NOMO-1 treated with dmso at 0.1 percent for 144 hours (cell line): ENCODE measurements around the gene VPS37C.

Source experiments
- DNase-seq: peaks from one replicate; lab custom pipeline; 2025; ENCODE audit not compliant: unreplicated experiment; lab: John Stamatoyannopoulos, UW

VPS37C gene

DNA sequence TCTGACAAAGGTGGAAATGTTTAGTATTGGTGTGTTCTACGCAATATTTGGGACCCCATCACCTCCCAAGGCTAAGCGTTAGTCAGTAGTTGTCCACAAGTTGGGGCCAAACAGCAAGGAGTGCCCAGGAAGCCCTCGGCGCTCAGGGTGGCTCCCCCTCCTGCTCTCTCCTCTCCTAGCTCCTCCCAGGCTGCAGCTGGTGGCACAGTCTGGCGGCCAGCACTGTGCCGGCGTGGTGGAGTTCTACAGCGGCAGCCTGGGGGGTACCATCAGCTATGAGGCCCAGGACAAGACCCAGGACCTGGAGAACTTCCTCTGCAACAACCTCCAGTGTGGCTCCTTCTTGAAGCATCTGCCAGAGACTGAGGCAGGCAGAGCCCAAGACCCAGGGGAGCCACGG is 42.2 kb downstream of the VPS37C start:
- DNase-seq: no peak

DNA sequence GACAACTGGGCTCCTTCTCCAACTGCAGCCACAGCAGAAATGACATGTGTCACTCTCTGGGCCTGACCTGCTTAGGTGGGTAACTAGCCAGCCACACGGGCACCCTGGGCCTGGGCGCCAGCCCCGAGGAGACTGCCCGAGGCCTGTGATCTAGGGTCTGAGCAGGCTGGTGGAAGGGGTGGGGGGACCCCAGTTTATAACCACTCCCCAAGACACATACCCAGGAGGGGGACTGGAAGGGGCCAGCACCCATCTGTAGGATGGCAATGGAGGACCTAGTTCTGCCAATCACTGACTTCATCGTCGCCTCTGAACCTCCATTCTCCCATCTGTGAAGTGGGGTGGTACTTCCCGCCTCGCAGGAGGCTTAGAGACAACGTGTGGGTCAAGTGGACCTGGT is 42.8 kb downstream of the VPS37C start:
- no peak for DNase-seq

DNA sequence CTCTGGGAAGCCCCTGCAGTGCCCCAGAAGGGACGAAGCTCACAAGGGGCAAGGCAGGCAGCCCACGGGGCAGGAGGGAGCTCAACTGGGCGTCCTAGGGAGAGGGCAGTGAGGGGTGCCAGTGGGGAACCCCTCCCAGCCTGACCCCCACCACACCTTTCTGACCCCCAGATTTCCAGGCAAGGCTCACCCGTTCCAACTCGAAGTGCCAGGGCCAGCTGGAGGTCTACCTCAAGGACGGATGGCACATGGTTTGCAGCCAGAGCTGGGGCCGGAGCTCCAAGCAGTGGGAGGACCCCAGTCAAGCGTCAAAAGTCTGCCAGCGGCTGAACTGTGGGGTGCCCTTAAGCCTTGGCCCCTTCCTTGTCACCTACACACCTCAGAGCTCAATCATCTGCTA is 43.2 kb downstream of the VPS37C start:
- DNase-seq: no peak

DNA sequence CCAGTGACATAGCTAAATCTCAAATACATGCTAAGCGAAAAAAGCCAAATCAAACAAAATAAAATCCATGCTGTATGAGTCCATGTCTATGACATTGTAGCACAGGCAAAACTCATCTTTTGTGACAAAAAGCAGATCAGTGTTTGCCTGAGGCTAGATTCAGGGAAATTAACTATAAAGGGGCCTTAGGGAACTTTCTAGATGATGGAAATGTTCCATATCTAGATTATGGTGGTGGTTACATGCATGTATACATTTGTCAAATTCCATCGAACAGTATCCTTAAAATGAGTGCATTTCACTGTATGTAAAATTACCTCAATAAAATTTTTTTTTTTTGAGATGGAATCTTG is 44.1 kb downstream of the VPS37C start:
- DNase-seq: no peak

DNA sequence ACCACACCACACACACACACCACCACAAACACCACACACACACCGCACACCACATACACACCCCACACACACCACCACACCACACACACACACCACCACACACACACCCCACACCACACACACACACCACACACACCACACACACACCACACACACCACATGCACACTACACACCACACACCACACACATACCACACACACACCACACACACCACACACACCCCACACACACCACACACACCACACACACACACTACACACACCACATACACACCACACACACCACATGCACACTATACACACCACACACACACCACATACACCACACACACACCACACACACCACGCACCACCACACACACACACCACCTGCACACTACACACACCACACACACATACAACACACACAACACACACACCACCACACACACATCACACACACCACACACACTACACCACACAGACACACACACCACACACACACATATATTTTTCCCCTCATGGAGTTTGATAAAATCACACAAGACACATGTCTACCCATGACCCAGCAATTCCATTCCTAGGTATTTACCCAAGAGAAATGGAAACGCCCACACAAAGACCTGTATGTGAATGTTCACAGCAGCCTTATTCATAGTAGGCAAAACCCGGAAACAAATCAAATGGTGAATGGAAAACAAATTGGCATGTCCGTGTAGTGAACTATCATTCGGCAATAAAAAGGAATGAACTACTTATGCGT is 44.6 kb downstream of the VPS37C start:
- no peak for DNase-seq

DNA sequence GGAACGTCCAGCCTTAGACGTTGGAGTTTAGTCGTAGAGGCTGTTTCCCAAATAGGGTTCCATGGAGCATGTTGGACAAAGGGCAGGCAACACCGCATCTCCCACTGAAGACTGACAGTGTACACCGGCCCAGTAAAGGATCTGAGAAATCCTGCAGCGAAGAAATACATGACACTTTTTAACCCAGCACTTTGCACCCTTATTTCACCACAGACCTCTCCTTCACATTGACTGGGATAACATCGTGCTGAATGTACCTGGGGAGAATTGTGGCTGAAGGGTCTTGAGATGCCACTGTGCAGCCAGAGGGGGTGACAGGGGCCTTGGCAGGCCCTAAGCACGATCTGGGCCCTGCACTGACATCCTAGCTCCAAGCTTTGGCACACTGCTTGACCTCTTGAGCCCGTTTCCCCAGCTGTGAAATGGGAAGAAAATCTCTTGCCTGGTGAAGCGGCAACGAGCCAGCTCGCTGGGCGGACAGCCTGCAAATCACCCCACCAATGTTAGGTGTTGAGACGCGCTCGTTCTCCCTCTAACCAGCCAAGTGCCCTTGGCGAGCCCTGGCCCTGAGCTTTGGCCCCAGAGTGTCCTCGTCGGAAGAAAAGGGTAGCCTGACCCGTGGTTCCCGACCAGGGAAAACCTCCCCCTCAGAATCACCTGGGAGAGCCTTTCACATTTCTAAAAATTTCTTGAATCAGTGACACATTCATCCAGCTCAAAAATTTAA is 45.6 kb downstream of the VPS37C start:
- no peak for DNase-seq

DNA sequence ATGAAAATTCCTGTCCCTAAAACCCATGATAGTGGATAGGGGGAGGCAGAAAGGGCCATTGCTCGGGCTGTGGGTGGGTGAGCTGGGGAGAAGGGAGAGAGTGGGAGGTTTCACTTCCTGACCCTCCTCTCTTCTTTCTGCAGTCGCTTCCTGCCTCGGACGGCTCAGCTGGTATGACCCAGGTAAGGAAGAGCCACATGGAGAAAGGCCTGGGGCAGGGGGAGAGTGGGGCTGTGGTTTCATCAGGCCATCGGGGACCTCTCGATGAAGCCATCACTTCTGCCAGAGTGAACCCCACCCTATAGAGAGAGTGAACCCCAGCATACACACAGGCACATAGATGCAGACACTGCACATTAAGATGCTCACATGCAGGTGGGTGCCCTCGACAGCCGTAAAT is 46.3 kb downstream of the VPS37C start:
- DNase-seq: no peak

DNA sequence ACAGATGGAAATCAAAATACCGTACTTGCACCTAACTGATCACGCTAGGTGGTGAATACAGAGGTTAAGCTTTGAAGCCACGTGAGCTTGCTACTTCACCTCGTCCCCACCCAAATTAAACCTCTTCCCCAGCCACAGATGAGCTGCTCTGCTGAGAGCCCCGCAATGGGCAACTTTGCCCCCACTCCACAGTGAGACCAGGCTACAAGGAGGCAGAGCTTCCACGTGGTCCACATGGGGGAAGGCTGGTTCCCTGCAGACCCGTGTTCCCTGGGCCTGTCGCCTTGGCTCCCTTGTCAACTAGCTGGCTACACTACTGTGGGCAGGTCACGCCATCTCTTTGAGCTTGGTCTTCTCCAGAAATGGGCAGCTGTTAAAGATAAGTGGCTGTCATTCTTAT is 48.0 kb downstream of the VPS37C start:
- DNase-seq: no peak

DNA sequence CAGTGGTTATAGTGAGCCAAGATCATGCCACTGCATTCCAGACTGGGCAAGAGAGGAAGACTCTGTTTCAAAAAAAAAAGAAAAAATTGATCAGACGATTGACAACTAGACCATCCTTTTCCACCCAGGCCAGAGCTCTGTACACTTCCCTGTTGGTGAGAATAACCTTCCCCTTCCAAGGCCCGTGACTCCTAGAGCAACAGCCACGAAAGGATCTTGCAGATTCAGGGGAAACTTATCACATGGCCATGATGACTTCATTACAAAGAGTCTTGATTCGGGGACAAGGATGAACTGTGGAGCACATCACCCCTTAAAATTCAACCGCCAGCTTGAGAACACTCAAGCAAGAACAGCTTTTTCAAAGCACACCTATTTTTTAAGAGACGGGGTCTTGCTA is 48.7 kb downstream of the VPS37C start:
- DNase-seq: no peak

DNA sequence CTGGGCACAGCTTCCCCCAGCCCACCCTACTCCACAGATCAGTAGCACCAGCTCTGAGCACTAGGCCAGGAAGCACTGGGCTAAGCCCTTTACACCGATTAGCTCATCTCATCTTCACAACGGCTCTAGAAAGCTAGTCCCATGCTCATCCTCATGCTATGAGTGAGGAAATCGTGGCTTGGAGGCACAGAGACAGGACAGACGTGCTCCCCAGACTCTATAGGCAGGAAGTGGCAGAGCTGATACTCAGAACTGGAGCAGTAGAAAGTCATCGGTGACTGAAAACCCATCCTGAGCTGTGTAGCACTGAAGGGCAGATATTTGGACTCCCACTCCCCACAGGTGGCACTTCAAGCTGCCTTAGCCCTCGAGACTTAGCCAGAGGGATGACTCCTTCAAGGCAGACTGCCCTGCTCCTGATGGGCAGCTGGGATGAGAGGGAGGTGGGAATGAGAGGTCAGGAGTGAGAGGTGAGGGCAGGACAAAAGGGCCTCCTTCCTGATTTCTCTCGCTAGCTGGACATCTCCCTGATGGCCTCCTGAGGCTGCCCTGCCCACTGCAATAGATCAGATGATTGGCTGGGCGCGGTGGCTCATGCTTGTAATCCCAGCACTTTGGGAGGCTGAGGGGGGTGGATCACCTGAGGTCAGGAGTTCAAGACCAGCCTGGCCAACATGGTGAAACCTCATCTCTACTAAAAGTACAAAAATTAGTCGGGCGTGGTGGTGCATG is 49.3 kb downstream of the VPS37C start:
- DNase-seq: no peak

DNA sequence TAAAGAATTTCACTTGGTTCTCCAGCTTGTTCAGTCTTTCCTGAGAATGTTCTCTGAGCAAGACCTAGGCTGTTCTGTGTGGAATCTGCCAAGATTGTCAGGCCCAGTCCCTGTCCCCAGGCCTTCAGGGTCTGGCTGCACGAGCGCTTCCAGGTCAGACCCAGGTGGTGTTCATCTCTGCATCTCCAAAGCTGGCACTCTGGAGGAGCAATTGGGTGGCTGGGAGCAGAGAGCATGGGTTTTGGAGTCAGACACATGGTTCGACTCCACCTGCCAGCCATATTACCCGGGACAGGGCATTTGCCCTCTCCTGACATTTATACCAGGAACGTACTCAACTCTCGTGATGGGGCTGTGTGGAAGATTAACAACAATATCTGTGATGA is 50.2 kb downstream of the VPS37C start:
- DNase-seq: no peak

DNA sequence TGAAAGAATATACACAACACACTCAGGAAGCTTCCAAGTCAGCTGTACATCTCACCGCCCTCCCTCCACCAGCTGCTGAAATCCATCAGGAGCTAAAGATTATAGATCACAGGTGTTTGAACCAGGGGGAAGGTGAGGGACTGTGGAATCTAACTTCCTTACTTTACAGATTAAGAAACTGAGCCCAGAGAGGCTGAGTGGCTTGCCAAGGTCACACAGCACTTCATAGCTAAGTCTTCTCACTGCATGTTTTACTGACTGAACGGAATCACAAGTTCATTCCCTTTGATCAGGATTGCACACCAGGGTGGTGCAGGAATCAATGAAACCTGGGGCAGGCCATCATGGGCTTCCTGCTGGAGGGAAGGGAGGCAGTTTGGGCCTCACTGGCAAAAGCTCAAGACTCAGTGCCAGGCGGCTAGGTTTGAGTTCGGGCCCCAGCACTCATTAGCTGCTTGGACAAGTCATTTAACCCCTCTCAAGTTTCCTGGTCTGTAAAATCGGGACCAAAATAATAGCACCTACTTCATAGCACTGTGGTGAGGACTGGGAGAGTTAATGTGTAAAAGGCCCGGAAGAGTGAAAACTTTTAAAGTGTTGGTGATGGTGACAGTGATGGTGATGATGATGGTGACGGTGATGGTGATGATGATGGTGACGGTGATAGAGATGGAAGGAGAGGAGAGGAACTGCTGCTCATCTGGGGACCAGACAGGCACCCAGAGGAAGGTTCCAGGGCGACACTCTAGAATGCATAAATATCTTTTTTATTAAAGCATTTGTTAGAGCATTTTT is 50.8 kb downstream of the VPS37C start:
- no peak for DNase-seq

DNA sequence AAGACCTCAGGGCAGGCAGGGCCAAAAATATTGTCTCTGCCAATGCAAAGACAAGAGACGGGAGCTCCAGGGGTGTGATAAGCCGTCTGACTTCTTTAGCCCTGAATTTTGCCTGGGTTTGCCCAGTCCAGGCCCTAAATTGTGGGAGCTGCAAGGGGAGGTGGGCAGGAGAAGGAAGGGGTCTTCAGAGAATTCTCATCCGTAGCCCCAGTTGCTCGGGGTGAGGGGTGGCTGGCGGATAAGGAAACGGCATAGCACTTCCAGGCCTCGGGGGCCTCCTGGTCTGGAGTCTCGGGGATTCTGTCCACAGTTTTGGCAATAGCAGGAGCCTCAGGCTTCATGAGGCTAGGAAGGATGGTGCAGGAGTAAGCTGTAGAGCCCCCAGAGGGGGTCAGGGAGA is 51.6 kb downstream of the VPS37C start:
- no peak for DNase-seq

DNA sequence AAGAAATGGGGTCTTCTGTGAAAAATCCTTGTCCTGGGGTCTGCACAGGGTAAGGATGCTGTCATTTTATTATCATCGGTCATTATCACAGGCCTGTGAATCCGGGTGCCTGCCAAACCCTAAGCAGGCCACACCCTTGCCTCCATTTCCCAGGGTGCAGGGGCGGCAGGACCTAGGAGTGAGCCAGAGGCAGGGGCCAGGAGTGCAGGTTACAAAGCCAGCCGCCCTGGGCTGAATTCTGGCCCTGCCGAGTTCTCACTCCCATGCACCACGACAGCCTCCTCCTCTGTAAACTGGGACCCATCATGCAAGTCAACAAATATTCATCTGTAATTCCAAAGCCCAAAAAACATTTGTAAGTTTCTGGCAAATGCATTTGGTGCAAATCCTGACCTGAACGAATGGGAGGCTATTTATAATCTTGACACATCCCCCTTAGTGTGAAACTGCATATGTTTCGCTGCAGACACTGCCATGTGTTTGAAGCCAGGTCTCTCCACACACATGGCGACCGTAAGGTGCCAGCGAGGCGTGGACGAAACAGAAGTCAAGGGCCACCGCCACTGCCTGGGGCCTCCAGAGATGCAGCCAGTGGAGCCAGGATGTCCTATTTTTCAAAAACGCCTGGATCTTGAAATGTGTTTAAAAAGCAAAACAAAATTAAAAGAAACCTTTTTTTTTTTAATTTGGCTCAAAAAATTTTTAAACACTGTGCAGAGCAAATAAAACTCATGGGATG is 52.2 kb downstream of the VPS37C start:
- no peak for DNase-seq

DNA sequence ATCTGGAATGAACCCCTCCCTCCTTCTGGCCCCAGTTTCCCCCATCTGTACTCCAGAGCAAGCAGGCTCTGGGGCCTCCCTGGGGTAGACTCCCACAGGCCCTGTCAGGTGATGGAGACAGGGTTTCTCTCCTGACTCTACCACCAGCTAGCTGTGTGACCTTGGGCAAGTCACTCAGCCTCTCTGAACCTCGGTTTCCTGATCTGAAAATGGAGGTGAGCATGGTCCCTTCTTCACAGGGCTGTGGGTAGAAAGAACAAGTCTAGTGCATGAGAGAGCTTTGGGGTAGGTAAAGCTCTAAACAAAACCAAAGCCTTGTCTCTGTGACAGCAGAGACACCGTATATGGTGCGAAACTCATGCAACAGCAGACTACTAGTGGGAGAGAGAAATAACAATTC is 53.3 kb downstream of the VPS37C start:
- DNase-seq: no peak

DNA sequence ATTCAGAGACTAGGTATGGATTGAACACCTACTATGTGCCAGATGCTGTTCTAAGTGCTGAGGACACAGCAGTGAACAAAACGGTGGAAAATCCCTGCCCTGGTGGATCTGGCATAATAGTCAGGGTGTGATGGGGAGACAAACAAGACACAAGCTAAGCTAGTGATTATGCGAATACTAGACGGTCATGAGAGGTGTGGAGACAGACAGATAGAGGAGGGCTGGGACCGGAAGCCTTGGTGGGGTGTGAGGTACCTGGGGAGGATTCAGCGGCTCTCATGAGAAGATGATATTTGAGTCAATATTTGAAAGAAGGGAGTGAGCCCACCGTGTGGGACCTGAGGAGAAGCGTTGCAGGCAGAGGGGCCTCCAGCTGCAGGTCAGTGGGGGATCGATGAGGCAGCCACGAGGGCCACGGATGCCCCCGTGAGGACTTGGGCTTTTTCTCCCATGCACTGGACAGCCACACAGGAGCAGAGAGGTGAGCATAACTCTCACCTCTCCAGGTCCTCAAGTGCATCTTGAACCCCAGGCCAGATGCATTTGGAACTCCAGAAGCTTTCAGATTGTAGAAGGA is 54.2 kb downstream of the VPS37C start:
- DNase-seq: no peak

DNA sequence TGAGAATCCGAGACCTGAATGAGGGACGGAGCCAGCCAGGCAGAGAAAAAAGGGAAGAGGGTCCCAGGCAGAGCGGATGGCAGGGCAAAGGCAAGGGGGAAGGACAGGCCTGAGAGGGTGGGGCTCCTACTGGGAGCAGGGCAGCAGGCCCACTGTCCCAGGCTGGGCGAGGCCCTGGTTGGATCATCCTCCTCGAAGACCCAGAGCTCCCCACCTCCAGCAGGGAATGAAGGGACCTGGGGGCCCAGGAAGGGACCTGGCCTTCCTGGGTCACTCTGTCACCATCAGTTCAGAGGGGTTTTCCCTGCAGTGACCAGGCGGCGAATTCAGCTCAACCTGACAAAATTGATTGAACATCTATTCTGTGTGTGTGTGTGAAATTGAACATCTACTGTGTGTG is 54.9 kb downstream of the VPS37C start:
- DNase-seq: no peak

DNA sequence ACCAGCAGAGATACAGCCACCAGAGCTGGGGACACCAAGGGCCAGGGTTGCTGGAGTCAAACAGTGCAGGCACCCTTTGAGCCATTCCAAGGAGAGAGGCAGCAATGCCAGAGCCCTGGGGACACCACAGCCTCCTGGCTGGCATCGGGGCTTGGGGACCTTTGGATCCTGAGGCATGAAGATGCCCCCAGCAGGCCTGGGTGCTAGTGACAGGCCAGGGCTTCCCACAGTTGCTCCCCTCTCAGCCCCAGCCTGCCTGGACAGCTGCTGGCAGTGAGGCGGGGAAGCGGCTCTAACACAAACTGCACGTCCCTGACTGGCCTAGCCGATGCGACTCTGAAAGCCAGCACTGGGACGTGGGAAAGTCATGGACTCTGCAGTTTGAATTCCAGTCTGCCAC is 56.3 kb downstream of the VPS37C start:
- no peak for DNase-seq

DNA sequence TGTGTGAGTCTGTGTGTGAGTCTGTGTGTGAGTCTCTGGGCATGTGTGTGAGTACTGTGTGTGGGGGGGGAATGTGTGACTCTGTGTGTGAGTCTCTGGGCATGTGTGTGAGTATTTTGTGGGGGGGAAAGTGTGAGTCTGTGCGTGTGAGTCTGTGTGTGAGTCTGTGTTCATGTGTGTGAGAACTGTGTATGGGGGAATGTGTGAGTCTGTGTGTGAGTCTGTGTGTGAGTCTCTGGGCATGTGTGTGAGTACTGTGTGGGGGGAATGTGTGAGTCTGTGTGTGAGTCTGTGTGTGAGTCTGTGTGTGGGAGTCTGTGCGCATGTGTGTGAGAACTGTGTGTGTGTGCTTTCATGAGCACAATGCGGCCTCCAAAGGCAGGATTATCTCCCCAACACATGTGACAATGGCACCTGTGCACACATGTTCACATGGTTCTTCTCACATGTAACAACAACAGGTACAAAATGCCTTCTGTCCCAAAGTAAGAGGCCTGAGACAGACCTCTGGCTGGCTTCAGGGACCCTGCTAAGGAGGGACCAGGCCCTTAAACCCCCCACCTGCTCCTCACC is 57.3 kb downstream of the VPS37C start:
- no peak for DNase-seq
